Ishikawa (cell line): Measurements from ENCODE around the gene PARN.

ENCODE experiments used
- CEBPB ChIP-seq: IDR thresholded peaks from 2 replicates; pipeline ENCODE4 v1.6.1; 2012
- CREB1 ChIP-seq: IDR thresholded peaks from 2 replicates; pipeline ENCODE4 v1.6.1; 2012; ENCODE audit warnings: low read depth
- EGR1 ChIP-seq: IDR thresholded peaks from 2 replicates; pipeline ENCODE4 v1.6.1; 2012
- EP300 ChIP-seq: IDR thresholded peaks from 2 replicates; pipeline ENCODE4 v1.6.1; 2012; ENCODE audit warnings: borderline replicate concordance
- FOXM1 ChIP-seq: IDR thresholded peaks from 2 replicates; pipeline ENCODE4 v1.6.1; 2012; ENCODE audit warnings: low read depth, borderline replicate concordance
- NFIC ChIP-seq: IDR thresholded peaks from 2 replicates; pipeline ENCODE4 v1.6.1; 2012
- RAD21 ChIP-seq: IDR thresholded peaks from 2 replicates; pipeline ENCODE4 v1.6.1; 2012; ENCODE audit warnings: low read depth
- TAF1 ChIP-seq: IDR thresholded peaks from 2 replicates; pipeline ENCODE4 v1.6.1; 2012; ENCODE audit warnings: low read depth, mild to moderate bottlenecking
- TCF12 ChIP-seq: IDR thresholded peaks from 2 replicates; pipeline ENCODE4 v1.6.1; 2012; ENCODE audit warnings: low read depth
- TEAD4 ChIP-seq: IDR thresholded peaks from 2 replicates; pipeline ENCODE4 v1.6.1; 2012
- USF1 ChIP-seq: IDR thresholded peaks from 2 replicates; pipeline ENCODE4 v1.6.1; 2012
- YY1 ChIP-seq: IDR thresholded peaks from 2 replicates; pipeline ENCODE4 v1.6.1; 2012; ENCODE audit warnings: low read depth
- TF ChIP-seq, protein P1 (sequence below): IDR thresholded peaks from 2 replicates; pipeline ENCODE4 v1.6.1; 2012; ENCODE audit warnings: low read depth, mild to moderate bottlenecking
- TF ChIP-seq, protein P2 (sequence below): IDR thresholded peaks from 2 replicates; pipeline ENCODE4 v1.6.1; 2012

GRCh38 chr16:14566599-14566998 lies 63.5 kb downstream of the PARN start:
- no peak for TF ChIP-seq RAD21
- TF ChIP-seq, protein P1, sequence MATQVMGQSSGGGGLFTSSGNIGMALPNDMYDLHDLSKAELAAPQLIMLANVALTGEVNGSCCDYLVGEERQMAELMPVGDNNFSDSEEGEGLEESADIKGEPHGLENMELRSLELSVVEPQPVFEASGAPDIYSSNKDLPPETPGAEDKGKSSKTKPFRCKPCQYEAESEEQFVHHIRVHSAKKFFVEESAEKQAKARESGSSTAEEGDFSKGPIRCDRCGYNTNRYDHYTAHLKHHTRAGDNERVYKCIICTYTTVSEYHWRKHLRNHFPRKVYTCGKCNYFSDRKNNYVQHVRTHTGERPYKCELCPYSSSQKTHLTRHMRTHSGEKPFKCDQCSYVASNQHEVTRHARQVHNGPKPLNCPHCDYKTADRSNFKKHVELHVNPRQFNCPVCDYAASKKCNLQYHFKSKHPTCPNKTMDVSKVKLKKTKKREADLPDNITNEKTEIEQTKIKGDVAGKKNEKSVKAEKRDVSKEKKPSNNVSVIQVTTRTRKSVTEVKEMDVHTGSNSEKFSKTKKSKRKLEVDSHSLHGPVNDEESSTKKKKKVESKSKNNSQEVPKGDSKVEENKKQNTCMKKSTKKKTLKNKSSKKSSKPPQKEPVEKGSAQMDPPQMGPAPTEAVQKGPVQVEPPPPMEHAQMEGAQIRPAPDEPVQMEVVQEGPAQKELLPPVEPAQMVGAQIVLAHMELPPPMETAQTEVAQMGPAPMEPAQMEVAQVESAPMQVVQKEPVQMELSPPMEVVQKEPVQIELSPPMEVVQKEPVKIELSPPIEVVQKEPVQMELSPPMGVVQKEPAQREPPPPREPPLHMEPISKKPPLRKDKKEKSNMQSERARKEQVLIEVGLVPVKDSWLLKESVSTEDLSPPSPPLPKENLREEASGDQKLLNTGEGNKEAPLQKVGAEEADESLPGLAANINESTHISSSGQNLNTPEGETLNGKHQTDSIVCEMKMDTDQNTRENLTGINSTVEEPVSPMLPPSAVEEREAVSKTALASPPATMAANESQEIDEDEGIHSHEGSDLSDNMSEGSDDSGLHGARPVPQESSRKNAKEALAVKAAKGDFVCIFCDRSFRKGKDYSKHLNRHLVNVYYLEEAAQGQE, result no peak
- TF ChIP-seq CREB1, result no peak
- no peak for TF ChIP-seq EP300
- TF ChIP-seq, protein P2, sequence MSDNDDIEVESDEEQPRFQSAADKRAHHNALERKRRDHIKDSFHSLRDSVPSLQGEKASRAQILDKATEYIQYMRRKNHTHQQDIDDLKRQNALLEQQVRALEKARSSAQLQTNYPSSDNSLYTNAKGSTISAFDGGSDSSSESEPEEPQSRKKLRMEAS, result no peak
- TF ChIP-seq FOXM1, result no peak
- no peak for TF ChIP-seq EGR1
- no peak for TF ChIP-seq TAF1
- no peak for TF ChIP-seq NFIC
- no peak for TF ChIP-seq TEAD4
- no peak for TF ChIP-seq YY1
- TF ChIP-seq TCF12, result no peak
- no peak for TF ChIP-seq USF1
- no peak for TF ChIP-seq CEBPB
